Stimulated activated CD4-positive, alpha-beta T cell treated with anti-CD3 and anti-CD28 coated beads, Interleukin-2, amount 100 ng/mL, for 24 hours (primary cell): ENCODE results near the gene MME.

Source experiments
- DNase-seq, 2 donors: peaks; one replicate each; pipeline ENCODE4 v3.0.0-alpha.2; 2020

The MME gene

DNA sequence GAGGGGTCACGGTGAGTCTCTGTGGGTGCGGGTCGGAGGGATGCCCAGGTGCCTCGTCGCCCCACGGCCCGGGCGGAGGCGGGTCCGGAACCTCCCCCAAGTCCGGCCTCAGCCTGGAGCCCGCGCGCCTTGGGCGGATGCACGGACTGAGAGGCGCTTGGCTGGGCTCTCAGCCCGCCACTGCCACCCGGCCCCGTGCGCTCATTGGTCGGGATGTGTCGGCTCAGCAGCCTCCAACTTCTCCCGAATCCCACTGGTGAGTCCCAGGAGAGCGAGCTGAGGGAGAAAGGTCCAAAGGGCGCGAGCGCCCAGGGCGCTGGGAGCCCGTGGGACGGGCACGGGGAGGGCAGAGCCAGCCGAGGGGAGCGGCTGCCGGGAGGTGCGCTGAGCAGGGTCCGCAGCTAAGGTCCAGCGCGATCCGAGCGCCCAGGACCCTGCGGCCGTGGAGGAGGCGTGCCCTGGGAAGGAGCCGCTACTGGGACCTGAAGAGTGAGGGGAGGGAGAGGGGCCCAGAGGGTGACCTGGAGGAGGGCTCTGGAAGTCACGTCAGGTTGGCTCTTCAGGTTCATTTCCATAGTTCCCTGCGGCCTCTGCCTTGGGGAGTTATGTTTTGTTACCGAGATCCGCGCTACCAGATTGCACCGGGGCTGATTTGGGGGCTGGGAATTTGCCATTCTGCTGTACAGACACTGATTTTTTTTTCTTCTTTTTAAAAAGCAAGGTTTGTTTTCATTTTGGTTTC, at the start of gene MME:
MME (plus strand) TSS at position 574 of the 742 bp plus-strand sequence. CDS start 3,849 bp downstream, outside the sequence.
- DNase-seq, result no peak

DNA sequence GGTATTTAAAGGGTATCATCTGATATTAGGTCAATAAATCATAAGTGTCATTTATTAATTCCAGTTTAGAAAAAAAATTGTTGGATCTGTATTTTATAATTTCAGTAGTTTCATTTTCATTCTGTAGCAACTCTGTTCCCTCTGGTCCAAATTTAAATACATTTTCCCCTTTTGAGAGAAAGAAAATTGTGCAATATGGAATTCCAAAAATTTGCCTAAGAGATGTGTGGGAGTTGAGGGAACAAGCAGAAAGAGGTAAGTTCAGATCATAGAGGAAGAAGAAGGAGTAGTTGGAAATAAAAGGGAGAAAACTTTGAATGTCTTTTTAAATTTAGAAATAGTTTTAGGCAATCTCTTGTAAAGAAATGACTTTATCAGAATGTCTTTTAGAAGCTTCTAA, 48.9 kb upstream of the MME start:
- DNase-seq, result no peak

DNA sequence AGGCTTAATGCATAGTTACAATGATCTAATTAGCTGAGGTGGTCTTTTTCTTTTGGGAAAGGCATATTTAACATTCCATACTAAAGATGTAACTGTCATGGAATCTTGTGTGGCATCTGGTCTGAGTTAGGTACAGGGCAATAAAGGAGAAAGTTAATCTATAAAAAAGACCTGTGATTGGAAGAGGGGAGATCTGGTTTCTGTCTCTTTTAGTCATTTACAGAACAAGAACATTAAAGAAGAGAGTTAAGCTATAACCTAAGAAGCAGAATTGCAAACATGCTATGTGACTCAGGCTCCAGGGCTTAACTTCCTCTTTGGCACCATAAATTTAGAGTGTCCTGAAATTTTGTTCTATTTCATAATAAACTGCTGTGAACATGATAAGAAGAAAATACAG, 47.2 kb upstream of the MME start:
- DNase-seq, result no peak

DNA sequence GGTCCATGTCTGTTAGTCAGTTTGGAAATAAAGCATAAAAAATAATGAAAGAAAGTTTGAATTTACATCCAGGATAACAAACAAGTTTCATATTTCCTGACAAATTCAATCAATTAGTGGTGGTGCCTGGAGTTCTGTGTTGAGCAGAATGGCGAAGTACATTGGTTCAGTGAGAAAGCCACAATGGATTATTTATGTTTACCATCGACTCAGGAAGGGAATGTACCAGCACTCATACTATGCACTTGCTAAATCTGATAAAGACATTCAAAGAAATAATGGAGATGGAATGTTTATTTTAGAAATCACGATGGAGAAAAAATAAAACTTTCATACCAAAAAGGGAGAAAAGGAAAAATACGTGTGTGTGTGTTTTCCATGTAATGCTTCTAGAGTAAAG, 45.3 kb upstream of the MME start:
- no peak for DNase-seq

DNA sequence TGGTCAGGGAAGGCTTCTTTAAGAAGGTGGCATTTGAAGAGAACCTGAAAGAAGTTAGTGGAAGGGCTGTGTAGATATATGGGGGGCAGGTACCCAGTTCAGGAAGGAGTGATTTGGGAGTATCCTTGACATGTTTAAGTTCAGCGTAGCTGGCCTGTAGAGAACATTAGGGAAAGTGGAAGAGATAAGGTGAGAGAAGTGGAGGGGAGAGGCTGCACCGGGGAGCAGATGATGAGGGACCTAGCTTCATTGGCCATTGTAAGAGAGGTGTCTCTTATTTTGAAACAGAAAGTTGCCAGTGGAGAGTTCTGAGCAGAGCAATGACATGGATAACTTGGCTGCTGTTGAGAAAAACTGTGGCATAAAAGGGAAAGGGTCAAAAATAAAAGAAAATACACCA, 44.6 kb upstream of the MME start:
- DNase-seq, result no peak

DNA sequence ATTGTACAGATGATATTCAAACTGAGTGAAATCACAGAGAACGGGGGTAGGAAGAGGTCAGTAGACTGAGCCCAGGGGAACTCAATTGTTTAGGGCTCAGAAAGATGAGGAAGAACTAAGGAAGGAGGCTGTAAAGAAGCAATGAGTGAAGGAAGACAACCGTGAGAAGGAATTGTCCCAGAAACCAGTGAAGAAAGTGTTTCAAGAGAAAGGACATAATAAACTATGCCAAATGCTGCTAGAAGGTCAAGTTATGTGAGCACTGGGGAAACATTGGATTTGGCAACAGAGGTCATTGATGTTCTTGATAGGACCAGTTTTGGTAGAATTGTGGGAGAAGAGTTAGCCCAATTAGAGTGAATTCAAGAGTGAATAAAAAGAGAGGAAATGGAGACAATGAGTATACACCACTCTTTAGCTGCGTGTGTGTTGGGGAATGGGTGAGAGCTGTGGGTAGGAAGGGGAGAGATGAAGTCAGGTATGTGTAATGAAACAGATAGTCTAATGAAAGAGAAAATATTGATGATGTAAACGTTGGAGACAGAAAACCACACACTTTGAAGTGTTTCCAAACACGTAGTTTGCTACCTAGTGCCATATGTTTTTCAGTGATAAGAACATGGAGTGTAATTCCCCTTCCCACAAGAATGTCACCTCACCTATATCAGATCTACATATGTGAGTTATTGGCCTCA, 42.5 kb upstream of the MME start:
- no peak for DNase-seq

DNA sequence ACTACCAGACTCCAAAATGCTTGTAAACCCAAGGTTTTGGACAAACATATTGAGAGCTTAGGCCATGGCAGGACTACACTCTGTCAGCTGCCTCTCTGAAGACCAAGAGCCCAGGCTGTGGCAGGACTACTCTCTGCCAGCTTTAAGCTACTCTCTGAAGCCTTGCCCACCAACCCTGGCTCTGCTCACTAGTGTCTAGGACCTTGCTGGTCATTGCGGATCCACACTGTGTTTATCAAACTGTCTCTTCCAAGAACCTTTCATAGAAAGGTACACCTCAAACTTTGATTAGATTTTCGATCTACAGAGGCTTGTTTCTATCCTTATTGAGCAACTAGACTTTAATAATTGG, 41.9 kb upstream of the MME start:
- DNase-seq, result no peak

DNA sequence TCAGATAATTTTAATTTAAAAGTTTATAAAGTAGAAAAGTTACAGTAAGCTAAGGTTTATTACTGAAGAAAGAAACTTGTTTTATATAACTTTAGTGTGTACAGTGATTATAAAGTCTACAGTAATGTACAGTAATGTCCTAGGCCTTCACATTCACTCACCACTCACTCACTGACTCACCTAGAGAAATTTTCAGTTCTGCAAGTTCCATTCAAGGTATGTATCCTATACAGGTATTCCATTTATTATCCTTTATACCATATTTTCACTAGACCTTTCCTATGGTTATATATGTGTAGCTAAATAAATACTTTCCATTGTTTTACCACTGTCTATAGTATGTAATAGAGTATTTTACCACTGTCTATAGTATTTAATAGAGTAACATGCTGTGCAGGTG, 33.2 kb upstream of the MME start:
- DNase-seq, result no peak

DNA sequence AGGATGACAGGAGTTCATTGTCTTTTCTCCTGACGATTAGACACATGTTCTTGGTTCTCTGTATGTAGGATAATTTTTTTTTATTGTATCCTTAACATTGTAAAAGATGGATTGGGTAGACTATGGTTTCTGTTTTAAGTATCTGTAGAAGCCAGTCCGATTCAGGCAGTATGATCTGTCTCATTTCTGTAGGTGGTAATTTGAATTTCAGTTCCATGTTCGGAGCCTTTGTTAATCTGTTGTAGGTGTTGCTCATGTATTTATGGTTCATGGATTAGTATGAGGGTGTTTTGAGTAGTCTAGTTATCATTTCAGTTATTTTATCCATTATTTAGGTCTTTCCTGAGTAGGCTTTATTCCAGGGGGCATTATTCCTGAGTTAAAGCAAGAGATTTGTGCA, 32.4 kb upstream of the MME start:
- no peak for DNase-seq

DNA sequence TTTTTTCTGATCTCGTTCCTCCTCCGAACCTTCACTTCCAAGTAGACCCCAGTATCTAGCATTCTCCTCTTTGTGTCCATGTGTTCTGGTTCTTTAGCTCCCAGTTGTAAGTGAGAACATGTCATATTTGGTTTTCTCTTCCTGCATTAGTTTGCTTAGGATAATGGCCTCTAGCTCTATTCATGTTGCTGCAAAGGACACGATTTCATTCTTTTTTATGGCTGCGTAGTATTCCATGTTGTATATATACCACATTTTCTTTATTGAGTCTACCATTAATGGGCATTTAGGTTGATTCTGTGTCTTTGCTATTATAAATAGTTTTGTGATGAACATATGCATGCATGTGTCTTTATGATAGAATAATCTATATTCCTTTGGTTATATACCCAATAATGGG, 30.2 kb upstream of the MME start:
- no peak for DNase-seq

DNA sequence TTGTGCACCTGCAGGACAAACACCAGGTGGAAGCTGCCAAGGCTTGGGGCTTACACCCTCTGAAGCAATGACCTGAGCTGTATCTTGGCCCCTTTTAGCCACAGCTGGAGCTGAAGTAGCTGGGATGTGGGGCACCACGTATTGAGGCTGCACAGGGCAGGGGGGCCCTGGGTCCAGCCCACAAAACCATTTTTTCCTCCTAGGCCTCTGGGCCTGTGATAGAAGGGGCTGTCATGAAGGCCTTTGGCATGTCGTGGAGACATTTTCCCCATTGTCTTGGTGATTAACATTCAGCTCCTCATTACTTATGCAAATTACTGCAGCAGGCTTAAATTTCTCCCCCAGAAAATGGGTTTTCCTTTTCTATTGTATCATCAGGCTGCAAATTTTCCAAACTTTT, 27.6 kb upstream of the MME start:
- DNase-seq, result no peak

DNA sequence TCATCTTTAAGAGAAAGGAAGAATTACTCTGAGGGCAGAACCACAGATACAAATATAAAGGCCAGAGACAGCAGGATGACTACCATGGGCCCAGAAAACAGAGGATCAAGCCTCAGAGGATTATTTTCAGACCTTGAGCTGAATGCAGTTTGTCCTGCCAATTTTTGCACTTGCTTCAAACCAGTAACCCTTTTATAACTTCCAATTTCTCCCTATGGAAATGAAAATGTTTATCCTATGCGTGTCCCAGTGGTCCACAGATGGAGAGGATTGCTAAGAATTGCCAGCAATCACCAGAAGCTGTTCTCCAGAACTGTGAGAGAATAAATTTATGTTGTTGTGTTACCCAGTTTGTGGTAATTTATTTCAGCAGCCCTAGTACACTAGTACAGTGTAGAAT, 26.4 kb upstream of the MME start:
- DNase-seq, result no peak

DNA sequence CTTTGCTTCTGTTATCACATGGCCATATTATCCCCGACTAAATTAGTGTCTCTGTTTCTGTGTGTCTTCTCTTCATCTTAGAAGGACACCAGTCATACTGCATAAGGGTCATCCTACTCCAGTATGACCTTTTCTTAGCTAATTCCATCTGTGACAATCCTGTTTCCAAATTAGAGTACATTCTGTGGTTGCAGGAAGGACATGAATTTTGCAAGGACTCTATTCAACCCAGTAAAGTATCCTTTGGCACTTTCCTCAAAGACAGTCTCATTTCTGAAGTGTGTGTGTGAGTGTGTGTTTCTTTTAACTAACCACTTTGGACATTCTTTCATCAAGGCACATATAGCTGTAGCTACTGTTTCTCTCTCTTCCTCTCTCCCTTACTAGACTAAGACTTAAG, 15.2 kb upstream of the MME start:
- no peak for DNase-seq

DNA sequence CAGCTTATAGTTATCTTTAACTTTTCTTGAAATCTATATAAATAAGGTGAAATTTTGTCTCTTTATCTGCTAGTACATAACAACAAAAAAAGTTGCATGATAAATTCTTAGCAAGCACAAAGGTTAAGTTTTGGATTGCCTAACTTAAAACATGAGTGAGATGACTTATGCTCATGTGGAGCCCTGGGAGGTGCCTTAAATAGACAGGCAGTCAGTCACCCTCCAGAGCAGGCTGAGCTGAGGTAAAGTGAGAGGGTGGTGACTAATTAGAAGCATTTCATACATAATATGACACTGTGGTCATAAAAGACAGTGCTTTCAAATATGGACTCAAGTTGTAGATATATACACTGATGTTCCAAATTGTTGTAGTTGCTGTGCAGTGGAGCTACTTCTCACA, 14.6 kb upstream of the MME start:
- DNase-seq, result no peak

DNA sequence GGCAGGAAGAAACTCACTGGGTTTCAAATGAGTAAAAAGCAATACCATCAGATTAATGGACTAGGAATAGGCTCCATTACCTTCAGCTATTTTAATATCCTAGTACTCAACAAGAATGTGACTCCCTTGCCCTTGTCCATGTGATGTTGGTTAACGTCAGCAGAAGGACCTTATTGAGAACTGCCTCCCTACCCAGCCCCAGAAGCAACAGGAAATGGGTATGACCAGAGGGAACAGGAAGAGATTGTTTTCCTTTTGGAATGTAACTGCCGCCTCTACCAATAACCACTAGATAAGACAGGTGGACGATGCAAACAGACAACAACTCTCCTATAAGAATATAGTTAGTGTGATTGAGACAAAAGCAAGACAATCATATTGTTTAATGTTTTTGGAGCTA, 10.4 kb upstream of the MME start:
- DNase-seq, result no peak

DNA sequence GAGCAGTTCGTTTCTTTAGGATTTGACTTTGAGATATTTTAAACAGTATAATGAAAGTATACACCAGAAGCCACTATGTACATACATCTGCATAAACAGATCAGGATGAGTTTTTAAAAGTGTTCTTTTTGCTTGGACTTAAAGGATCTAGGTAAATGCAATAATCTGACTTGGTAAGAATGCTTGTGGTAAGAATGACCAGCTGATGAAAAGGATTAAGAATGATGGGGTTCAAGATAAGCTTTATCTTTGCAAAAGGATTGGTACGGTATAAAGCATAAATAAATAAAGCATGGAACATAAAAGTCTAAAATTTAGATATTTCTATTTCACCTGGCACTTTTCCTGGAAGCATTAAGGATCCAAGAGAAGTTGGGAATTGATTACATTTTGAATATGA, 9.8 kb upstream of the MME start:
- no peak for DNase-seq

DNA sequence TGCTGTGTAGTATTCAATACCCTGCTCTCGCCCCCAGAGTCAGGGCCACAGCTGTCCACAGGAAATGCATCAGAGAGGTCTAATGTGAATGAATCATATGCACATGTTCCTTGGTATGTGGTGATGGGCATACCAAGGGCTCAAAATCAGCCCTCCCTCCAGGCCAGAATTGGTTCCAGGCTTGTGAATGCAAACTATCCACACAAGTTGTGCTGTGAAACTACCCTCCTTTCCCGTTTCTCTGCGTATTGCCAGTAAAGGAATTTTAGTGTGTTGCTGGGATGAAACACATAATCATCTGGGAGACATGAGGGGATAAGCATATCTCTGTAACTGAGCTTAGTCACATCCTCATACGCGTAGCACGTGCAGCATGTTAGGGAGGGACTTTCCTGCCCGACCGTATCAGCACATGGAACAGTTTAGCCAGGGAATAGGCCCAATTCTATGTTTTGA, 9.2 kb upstream of the MME start:
- DNase-seq, result no peak

DNA sequence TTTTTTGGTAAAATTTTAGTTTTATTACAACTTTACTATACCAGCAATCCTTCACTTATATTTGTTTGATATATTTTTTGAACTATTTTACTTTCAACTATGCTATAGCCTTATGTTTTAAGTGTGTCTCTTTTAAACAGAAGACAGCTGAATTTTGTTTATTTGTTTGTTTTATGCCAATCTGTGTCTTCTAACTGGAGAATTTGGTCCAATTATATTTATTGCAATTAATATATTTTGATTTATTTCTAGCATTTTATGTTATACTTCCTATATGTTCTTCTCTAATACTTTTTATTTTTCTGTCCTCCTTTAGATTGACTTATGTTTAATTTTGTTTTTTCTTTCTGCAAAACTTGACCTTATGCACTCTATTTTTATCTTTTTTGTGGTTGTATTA, 4.9 kb upstream of the MME start:
- no peak for DNase-seq

DNA sequence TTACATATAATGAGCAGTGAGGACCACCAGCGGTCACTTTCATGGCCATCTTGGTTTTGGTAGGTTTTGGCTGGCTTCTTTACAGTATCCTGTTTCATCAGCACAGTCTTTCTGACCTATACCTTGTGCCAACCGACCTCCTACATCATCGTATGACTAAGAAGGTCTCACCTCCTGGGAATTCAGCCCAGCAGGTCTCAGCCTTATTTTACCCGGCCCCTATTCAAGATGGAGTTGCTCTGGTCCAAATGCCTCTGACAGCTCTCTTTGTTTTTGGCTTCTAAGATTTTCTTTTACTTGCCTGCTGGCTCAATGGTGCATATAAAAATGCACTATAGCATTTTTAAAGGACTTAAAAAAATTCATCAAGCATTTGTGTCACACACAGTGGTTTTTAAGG, 3.2 kb upstream of the MME start:
- DNase-seq, result no peak

DNA sequence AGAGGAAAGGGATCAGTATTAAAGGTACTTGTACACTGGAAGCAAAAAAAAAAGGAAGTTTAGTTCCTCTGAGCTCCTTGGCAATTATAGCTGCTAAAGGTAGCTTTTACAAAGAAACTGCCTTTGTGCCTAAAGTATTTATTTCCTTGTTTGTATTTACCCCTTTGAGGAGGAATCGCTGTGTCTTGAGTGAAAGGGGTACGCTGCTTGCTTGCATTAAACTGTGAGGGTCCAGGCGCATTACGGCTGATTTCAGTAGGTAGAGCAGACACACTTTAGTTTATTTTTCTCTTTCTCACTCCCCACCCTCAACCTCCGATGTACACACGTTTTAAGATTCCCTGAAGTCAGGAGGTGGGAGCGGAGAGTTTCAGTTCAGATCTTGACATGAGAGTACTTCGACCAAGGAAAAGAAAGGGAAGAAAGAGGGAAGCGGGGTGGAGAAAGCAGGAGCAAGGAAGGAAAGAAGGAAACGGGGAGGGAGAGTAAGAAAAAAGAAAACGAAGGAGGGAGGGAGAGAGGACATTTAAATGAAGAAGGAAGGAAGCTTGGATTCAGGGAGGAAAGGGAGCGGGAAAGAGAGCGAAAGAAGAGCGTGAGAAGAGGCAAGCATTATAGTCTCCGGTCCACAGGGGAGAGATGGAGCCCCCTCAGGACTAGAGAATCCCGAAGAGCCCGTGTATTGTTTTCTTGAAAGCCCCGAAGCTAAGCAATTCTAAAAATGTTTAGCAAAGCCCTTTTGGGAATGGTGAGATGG, 1.2 kb upstream of the MME start:
- DNase-seq, result no peak

DNA sequence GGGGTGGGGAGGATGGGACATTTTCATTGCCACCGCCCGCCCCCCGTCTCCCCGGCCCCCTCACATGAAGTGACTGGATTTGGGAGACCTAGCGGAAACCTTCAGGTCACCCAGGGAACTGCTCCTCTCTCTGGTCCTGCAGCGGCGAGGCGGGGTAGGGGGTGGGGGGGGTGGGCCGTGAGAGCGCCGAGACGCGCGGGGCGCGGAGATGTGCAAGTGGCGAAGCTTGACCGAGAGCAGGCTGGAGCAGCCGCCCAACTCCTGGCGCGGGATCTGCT, 712 bp upstream of the MME start:
- no peak for DNase-seq

DNA sequence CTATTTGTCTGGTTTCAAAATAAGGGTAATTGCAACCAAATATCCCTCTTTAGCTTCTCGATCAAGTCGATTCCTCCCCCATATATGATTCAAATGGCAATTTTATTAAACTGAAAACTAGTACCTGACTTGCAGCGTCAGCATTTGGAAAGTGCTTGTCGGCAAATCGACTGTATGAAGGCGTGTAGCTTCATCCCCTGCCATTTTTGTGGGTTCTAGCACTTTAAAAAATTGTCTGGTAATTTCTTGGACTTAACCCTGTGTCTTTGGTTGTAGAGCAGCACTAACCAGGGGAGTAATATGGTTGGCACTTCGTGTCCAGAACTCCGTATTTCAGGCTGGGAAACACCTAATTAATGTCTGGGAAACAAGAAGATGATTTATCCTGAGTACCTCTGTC, 573 bp downstream of the MME start:
- DNase-seq, result no peak

DNA sequence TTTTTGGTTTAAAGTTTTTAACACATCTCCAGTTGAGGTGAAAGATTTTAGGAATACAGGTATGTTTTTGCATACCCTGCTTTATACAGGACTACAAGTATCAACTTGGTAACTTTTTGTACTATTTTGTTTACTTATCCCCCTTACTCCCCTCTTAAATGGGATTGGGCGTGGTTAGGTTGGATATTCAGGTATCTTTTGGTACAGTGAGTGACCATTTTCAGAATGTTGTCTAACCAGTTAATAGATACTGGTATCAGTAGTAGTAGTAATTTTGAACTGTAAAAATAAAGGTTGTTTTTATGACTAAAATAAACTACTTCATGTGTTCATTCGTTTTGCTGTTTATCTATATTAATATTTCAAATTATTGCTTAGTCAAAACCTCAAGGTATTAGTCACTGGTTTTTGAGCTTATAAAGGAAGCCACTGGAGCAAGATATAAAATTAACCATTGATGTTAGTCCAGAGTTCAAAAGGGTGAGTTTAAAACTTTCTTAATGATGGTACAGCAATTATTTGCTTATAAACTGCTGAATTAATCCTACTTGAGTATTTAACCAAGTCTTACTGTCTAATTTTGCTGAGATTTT, 3.3 kb downstream of the MME start:
- no peak for DNase-seq

DNA sequence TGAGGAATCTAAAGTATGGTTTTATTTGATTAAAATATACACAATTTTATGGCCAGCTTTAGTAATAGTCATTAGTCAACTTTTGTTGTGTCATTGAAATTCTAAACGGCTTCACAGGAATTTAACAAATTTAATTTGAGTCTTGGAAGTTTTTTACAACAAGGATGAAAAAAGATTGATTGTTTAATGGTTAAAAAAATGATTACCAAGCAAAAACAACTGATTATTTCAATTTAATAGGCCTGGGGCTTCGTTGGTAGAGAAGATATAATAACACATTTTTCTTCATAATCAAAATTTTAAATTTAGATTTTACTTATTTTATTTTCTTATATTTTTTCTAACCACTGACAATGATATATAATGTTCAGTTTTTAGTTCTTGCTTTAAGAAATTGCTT, 4.4 kb downstream of the MME start:
- no peak for DNase-seq
